OCI-LY7 (cell line): Measurements from ENCODE around the gene DPYSL3. TPM values are rescaled to one million over a fixed set of nuclear protein-coding genes. Genes with fewer than 3 reads are reported as not detected.

Experiments used
- BruUV-seq: library from RNA; stranded (reverse); fragments of 400-500 nt; replicated peaks from 2 replicates; lab custom pipeline; 2021; lab: Mats Ljungman, UMichigan
- CTCF ChIA-PET: fragments of 300-600 bp; sonication (Branson Sonifier 250); formaldehyde crosslinking; loops from one replicate; lab custom pipeline; 2022; ENCODE audit warnings: antibody characterized with exemption; ENCODE audit not compliant: unreplicated experiment; lab: Charles Lee
- POLR2A ChIA-PET: fragments of 300-600 bp; sonication (Branson Sonifier 250); formaldehyde crosslinking; loops from one replicate; lab custom pipeline; 2022; ENCODE audit warnings: antibody characterized with exemption; lab: Charles Lee
- DNase-seq: peaks from one replicate; pipeline ENCODE4 v3.0.0-alpha.2; 2015; ENCODE audit warnings: low spot score
- H2AFZ ChIP-seq: fragments of 200-600 bp; sonication (generic), shearing (Covaris generic); 2 replicates; pipeline ENCODE4 v1.6.1; 2014; ENCODE audit warnings: mild to moderate bottlenecking, antibody characterized with exemption, low read length, moderate library complexity
- H3K27ac ChIP-seq: fragments of 200-600 bp; sonication (generic); 2 replicates; pipeline ENCODE4 v1.5.1; 2014; ENCODE audit warnings: mixed run types, low read depth, mild to moderate bottlenecking, moderate library complexity, low read length, inconsistent platforms; ENCODE audit not compliant: poor library complexity, severe bottlenecking
- H3K36me3 ChIP-seq: fragments of 200-600 bp; sonication (generic); 2 replicates; pipeline ENCODE4 v1.6.1; 2014; ENCODE audit warnings: mild to moderate bottlenecking, antibody characterized with exemption, low read length, moderate library complexity, mixed read lengths; ENCODE audit not compliant: insufficient read depth
- H3K4me1 ChIP-seq: fragments of 200-600 bp; sonication (generic); 2 replicates; pipeline ENCODE4 v1.5.1; 2014; ENCODE audit warnings: mild to moderate bottlenecking, low read length; ENCODE audit not compliant: insufficient read depth, poor library complexity, severe bottlenecking
- H3K4me2 ChIP-seq: fragments of 200-600 bp; sonication (generic); 2 replicates; pipeline ENCODE4 v1.6.1; 2014; ENCODE audit warnings: mild to moderate bottlenecking, low read length
- H3K4me3 ChIP-seq: fragments of 200-600 bp; sonication (generic); 2 replicates; pipeline ENCODE4 v1.5.1; 2014; ENCODE audit warnings: mild to moderate bottlenecking, low read depth, low read length; ENCODE audit not compliant: poor library complexity, severe bottlenecking
- H3K79me2 ChIP-seq: fragments of 200-600 bp; sonication (generic); 2 replicates; pipeline ENCODE4 v1.6.1; 2016; ENCODE audit warnings: low read depth, mild to moderate bottlenecking, low read length, moderate library complexity, mixed read lengths; ENCODE audit not compliant: insufficient read depth
- H3K9me2 ChIP-seq: fragments of 200-600 bp; sonication (generic); 2 replicates; pipeline ENCODE4 v1.6.1; 2016; ENCODE audit warnings: mild to moderate bottlenecking, low read length, mixed read lengths; ENCODE audit not compliant: insufficient read depth
- H3K9me3 ChIP-seq: fragments of 200-600 bp; sonication (generic); 2 replicates; pipeline ENCODE4 v1.6.1; 2014; ENCODE audit warnings: mild to moderate bottlenecking, mixed run types, low read length, mixed read lengths
- H4K20me1 ChIP-seq: fragments of 200-600 bp; sonication (generic); 2 replicates; pipeline ENCODE4 v1.6.1; 2014; ENCODE audit warnings: mild to moderate bottlenecking, antibody characterized with exemption, low read length, moderate library complexity, mixed read lengths; ENCODE audit not compliant: insufficient read depth
- EZH2phosphoT487 ChIP-seq: fragments of 200-600 bp; sonication (generic); IDR thresholded peaks from 2 replicates; pipeline ENCODE4 v1.6.1; 2018; ENCODE audit warnings: low read depth, borderline replicate concordance, mild to moderate bottlenecking, mixed run types, antibody characterized with exemption, low read length, moderate library complexity, mixed read lengths
- intact Hi-C: fragments of 100-400 bp; cut with micrococcal nuclease; formaldehyde crosslinking; loops from one replicate; pipeline ENCODE4 v1.10.0; 2022; ENCODE audit not compliant: unreplicated experiment
- total RNA-seq, 2 experiments: library from RNA; depleted of rRNA in 1 of 2; stranded (reverse); fragments of >200 nt in 1 of 2; shearing (Covaris generic) in 1 of 2; gene quantifications; 2 replicates each; pipeline ENCODE4 v1.2.3, GENCODE V29; 2014 to 2022
- TF ChIP-seq, protein P1 (sequence below): fragments of 200-600 bp; sonication (generic); conservative IDR thresholded peaks from 2 replicates; pipeline ENCODE4 v1.5.1; 2014; ENCODE audit warnings: mild to moderate bottlenecking, antibody characterized with exemption, low read length, moderate library complexity, mixed read lengths

The DPYSL3 gene
- total RNA-seq, 2 experiments from 2014 or later, result not detected

DNA sequence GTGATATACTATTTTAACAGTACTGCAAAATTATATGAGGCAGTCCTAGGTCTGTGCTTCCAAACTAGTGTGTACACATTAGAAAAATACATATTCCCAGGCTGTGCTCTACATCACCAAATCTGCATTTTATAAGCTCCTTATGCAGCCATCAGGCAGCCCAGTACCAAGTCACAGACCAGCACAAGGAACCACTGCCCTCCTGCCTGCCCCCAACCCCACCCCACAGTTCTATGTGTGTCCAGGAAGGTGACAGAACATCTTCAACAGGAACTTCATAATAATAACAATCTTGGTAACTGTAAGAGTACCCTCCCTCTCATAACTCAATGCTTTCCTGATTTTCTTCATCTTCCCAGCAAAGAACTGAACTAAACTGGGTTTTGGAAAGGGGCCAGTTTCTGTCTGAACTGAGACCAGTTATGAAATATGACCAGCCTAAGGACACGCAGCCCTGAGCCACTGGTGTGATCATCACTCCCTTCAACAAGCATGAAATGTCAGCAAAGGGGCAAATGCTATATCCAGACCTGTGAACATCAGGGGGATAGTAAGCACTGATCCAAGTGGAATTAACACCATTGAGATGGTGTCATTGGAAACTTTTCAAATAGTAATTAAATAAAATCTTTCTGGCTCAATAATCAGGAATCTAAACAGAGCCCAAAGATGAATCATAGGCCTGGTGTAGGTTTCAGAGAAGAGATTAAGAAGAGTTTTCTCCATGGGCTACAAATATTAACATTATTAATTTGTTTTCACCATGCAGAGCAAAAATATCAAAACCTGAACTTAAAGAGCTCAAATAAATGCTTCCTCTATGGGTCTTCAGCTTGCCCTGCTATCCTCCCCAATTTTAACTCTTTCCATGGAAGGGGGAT, 82.1 kb downstream of the DPYSL3 start:
- intact Hi-C loops, result no loop called here
- Histone ChIP-seq H3K9me3 (no peaks in the 10 kb centered on the region), H3K9me2 (no peaks in the 10 kb centered on the region), H2AFZ (no peak overlapping the region), H3K4me2 (no peak overlapping the region), H3K27ac (no peak overlapping the region), H3K4me3 (no peak overlapping the region), H4K20me1 (no peaks in the 10 kb centered on the region), H3K4me1 (no peaks in the 10 kb centered on the region), H3K36me3 (no peaks in the 10 kb centered on the region), H3K79me2 (no peaks in the 10 kb centered on the region)
- TF ChIP-seq EZH2phosphoT487, result no peak
- TF ChIP-seq, protein P1, sequence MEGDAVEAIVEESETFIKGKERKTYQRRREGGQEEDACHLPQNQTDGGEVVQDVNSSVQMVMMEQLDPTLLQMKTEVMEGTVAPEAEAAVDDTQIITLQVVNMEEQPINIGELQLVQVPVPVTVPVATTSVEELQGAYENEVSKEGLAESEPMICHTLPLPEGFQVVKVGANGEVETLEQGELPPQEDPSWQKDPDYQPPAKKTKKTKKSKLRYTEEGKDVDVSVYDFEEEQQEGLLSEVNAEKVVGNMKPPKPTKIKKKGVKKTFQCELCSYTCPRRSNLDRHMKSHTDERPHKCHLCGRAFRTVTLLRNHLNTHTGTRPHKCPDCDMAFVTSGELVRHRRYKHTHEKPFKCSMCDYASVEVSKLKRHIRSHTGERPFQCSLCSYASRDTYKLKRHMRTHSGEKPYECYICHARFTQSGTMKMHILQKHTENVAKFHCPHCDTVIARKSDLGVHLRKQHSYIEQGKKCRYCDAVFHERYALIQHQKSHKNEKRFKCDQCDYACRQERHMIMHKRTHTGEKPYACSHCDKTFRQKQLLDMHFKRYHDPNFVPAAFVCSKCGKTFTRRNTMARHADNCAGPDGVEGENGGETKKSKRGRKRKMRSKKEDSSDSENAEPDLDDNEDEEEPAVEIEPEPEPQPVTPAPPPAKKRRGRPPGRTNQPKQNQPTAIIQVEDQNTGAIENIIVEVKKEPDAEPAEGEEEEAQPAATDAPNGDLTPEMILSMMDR, result no peak
- ChIA-PET POLR2A (interaction anchor here (0.6 to 2.1 kb wide), 2 partner anchors 12 to 15 kb away, joined by 3 to 7 read pairs; no protein-coding TSS in a partner anchor), CTCF (no interaction called here)
- no TSS peak for BruUV-seq
- DNase-seq, result no peak

DNA sequence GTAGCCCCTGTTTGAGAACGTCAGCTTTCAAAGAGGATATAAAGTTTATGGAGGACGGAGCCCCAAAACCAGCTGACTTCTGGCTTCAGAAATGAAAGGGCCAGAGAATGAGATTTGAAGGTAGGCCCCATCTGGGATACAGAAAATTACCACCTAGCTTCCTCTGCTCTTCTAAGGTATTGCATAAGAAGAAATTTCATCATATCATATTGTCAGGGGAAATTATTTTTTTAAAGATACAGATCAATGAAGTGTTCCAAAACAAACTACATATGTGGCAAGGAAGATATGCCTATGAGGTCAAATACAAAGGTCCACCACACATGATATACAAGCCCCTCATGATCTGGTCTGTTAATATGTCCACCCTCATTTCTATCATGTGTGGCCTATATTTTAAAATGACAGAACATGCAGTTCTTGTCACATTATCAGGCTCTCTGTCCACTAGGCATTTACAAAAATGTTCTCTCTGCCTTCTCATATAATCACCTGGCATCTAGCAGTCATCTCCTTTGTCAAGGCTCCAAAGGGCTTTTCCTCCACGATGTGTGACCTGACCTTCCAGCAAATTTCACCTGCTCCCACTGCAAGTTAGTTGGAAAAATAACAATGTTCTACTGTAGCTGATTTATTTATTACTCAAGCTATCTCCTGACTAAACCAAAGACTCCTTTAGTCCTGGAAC, 83.1 kb downstream of the DPYSL3 start:
- TF ChIP-seq, protein P1, result no peak
- no peak for TF ChIP-seq EZH2phosphoT487
- Histone ChIP-seq H3K9me2 (no peaks in the 10 kb centered on the region), H3K4me2 (no peak overlapping the region), H4K20me1 (no peaks in the 10 kb centered on the region), H3K36me3 (no peaks in the 10 kb centered on the region), H3K79me2 (no peaks in the 10 kb centered on the region), H2AFZ (no peak overlapping the region), H3K27ac (no peak overlapping the region), H3K4me1 (no peaks in the 10 kb centered on the region), H3K4me3 (no peak overlapping the region), H3K9me3 (no peaks in the 10 kb centered on the region)
- no peak for DNase-seq
- ChIA-PET CTCF (interaction anchor here (0.6 kb wide), 1 partner anchor 507 kb away, joined by 3 read pairs; no protein-coding TSS in a partner anchor), POLR2A (interaction anchor here (0.6 kb wide), 2 partner anchors 16 to 1201 kb away, joined by 3 read pairs; no protein-coding TSS in a partner anchor)
- intact Hi-C loops, result no loop called here
- BruUV-seq, result no TSS peak
